ENCODE measurements around the gene SATL1.
"Not testable (repeated sequence)": the region's sequence is repeated elsewhere in the genome, so short reads cannot be mapped to it uniquely, and the experiment has no call there.

SATL1 gene

GRCh38 chrX:85109235-85109634 lies 134.3 kb downstream of the SATL1 start:
- no peak for DNase-seq

- no peak for DNase-seq
Measured at GRCh38 chrX:85108165-85108564, 135.4 kb downstream of the SATL1 start.

DNA sequence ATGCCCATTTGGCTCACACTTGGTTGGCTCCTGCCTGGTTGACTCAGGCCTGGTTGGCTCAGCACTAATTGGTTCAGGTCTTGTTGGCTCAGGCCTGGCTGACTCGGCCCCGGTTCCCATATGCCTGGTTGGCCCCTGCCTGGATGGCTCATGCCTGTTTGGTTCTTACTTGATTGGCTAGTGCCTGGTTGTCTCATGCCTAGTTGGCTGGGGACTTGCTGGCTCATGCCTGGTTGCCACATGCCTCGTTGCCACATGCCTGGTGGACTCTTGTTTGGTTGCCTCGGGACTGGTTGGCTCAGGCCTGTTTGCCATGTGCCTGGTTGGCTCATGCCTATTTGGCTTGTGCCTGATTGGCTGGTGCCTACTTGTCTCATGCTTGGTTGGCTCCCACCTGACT lies 136.2 kb downstream of the SATL1 start:
- no peak for DNase-seq

DNA sequence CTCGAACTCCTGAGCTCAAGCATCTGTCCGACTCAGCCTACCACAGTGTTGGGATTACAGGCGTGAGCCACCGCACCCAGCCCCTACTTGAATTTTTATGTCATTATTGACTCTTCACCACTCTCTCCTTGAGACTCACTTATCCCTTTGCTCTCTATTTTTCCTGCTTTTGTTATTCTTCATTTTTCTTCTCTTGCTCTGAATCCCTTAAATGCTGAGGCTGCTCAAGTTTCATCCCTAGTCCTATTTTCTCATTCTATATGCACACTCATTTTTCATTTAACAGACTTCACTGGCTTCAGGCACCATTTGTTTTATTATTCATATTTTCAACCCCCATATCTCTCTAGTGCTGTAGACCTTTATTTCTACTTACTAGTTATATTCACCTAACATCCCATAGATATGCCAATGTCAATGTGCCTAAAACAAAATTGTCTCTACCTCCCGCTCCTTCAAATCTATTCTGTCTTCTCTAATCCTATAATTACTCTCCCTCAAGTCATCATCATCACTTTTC lies 154.2 kb downstream of the SATL1 start:
- DNase-seq, result no peak

- DNase-seq, result no peak
Measured at GRCh38 chrX:85084770-85085393, 158.7 kb downstream of the SATL1 start.

GRCh38 chrX:85077247-85077646 lies 166.3 kb downstream of the SATL1 start:
- DNase-seq, result not testable (repeated sequence)

GRCh38 chrX:85065512-85066198 lies 177.9 kb downstream of the SATL1 start:
- DNase-seq, result no peak

- no peak for DNase-seq
Measured at GRCh38 chrX:85052636-85053343, 190.8 kb downstream of the SATL1 start.

DNA sequence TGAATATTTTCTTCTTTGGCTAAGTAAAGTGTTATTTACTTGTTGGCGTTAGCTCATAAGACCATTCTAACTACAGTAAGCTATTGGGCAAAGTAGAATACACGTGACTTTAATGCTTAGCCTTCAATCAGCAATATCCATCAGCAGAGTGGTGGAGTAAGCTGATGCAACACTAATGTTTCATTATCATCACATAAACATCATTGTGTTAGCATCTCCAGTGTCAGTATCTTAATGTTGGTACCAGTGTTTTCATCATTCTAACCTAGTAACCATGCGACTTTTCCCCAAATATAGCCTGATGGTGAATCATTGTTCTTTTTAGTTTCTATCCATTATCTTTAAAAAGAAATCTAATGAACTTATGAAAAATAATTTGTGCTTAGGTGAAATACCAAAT lies 191.4 kb downstream of the SATL1 start:
- no peak for DNase-seq

DNA sequence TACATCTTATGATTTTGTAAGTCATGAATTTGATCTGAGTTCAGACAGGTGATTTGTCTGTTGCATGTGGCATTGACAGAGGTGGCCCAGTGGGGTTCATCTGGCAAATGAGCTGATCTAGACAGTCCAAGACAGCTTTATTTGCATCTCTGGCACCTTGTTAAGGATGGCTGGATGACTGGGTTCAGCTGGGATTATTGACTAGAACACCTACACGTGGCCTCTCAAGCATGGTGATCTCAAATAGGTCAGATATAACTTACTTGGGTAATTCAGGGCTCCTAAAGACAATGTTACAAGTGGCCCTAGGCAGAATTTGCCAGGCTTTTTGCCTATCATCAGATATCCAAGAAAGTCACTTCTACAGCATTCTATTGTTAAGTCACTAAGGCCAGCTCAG lies 192.0 kb downstream of the SATL1 start:
- no peak for DNase-seq

Measured in NCI-H1105 (cell line).